Uterus (tissue), 2 donors: ENCODE measurements around the gene CDKN2B-AS1.

ENCODE experiments used
- POLR2A ChIP-seq, 2 donors: fragments of 450-650 bp; IDR thresholded peaks; one replicate each; pipeline ENCODE4 v1.6.1; 2016; ENCODE audit warnings: antibody characterized with exemption in 2 of 2, mild to moderate bottlenecking in 1 of 2, moderate library complexity in 1 of 2
- TF ChIP-seq, protein P1 (sequence below), 4 experiments: fragments of 200-600 bp in 2 of 4; fragments of 450-650 bp in 2 of 4; sonication (generic) in 2 of 4; IDR thresholded peaks; one replicate each; pipeline ENCODE4 v1.5.1; 2016 to 2019; ENCODE audit warnings: antibody characterized with exemption in 4 of 4, mild to moderate bottlenecking in 2 of 4, moderate library complexity in 1 of 4

GRCh38 chr9:22060831-22061383 is 66.3 kb downstream of the CDKN2B-AS1 start:
- no peak for TF ChIP-seq POLR2A (IDR thresholded peaks at IDR 0.05)
- TF ChIP-seq, protein P1, sequence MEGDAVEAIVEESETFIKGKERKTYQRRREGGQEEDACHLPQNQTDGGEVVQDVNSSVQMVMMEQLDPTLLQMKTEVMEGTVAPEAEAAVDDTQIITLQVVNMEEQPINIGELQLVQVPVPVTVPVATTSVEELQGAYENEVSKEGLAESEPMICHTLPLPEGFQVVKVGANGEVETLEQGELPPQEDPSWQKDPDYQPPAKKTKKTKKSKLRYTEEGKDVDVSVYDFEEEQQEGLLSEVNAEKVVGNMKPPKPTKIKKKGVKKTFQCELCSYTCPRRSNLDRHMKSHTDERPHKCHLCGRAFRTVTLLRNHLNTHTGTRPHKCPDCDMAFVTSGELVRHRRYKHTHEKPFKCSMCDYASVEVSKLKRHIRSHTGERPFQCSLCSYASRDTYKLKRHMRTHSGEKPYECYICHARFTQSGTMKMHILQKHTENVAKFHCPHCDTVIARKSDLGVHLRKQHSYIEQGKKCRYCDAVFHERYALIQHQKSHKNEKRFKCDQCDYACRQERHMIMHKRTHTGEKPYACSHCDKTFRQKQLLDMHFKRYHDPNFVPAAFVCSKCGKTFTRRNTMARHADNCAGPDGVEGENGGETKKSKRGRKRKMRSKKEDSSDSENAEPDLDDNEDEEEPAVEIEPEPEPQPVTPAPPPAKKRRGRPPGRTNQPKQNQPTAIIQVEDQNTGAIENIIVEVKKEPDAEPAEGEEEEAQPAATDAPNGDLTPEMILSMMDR (IDR thresholded peaks at IDR 0.05): no peak
